Aorta (tissue), 5 donors: ENCODE results near the gene DEPP1. TPM values are rescaled to one million over a fixed set of nuclear protein-coding genes. Genes with fewer than 3 reads are reported as not detected.

Experiments
- ATAC-seq: fragments of 200-7000 bp; cut with Tn5 transposase; one replicate; pipeline ENCODE4 v1.9.1; 2022; ENCODE audit warnings: moderate library complexity; ENCODE audit not compliant: low FRiP score
- DNase-seq, 2 donors: peaks; one replicate each; pipeline ENCODE4 v3.0.0-alpha.2; 2020
- H3K27ac ChIP-seq, 2 donors: one replicate each; pipeline ENCODE4 v1.5.1; 2013; ENCODE audit warnings: low read length in 2 of 2, mild to moderate bottlenecking in 2 of 2, moderate library complexity in 2 of 2, control low read depth in 1 of 2, inconsistent platforms in 1 of 2, low read depth in 1 of 2
- H3K27me3 ChIP-seq, 2 donors: one replicate each; pipeline ENCODE4 v1.6.1; 2013; ENCODE audit warnings: control low read depth in 1 of 2, low read length in 1 of 2, mild to moderate bottlenecking in 1 of 2, moderate library complexity in 1 of 2; ENCODE audit not compliant: insufficient read depth in 2 of 2, control insufficient read depth in 1 of 2
- H3K36me3 ChIP-seq, 2 donors: one replicate each; pipeline ENCODE4 v1.6.1; 2013; ENCODE audit warnings: control low read depth in 1 of 2, low read length in 1 of 2, mild to moderate bottlenecking in 1 of 2; ENCODE audit not compliant: insufficient read depth in 2 of 2, control insufficient read depth in 1 of 2
- H3K4me1 ChIP-seq, 2 donors: one replicate each; pipeline ENCODE4 v1.6.1; 2013; ENCODE audit warnings: low read length in 2 of 2, control low read depth in 1 of 2, mild to moderate bottlenecking in 1 of 2, moderate library complexity in 1 of 2; ENCODE audit not compliant: insufficient read depth in 2 of 2, control insufficient read depth in 1 of 2
- H3K4me3 ChIP-seq, 2 donors: one replicate each; pipeline ENCODE4 v1.5.1; 2013; ENCODE audit warnings: low read length in 2 of 2, control low read depth in 1 of 2, mild to moderate bottlenecking in 1 of 2
- H3K9me3 ChIP-seq: one replicate; pipeline ENCODE4 v1.6.1; 2013; ENCODE audit warnings: mild to moderate bottlenecking, low read length; ENCODE audit not compliant: control insufficient read depth
- WGBS, 2 donors: extraction: QIAGEN DNeasy Blood & Tissue Kit; methylation state at CpG; one replicate each; pipeline ENCODE4 v1.1.7; 2013; 5-methylcytosine and 5-hydroxymethylcytosine counted together
- intact Hi-C, 2 donors: fragments of 100-400 bp; cut with DNase I; formaldehyde crosslinking; loops; one replicate each; pipeline versions ENCODE4 v1.14.2 to v1.15.0; 2022
- polyA plus RNA-seq, 2 donors: library from polyadenylated mRNA; stranded (reverse); fragments of 200-250 nt; gene quantifications; one replicate each; pipeline ENCODE4 v1.2.3, GENCODE V29; 2013
- total RNA-seq, 2 donors: library from RNA; stranded (reverse); fragmentation: NEBNext Ultra II Directional; extraction: Animal tissue kit (Norgen Biotek cat#: 25700); gene quantifications; one replicate each; pipeline ENCODE4 v1.2.1, GENCODE V29; 2021
- donor health status: healthy with polysubstance abuse.
- donor health status: Bipolar disorder and iron deficiency.
- donor health status: DM: no; HTN: no; CAD: no.
- donor health status: DM: no; HTN: no; CAD: no.
- donor health status: DM: yes; HTN: yes; CAD: no.

Gene DEPP1
- total and polyA plus RNA-seq, 4 donors: 55.2 to 492 (median 169) TPM

DNA sequence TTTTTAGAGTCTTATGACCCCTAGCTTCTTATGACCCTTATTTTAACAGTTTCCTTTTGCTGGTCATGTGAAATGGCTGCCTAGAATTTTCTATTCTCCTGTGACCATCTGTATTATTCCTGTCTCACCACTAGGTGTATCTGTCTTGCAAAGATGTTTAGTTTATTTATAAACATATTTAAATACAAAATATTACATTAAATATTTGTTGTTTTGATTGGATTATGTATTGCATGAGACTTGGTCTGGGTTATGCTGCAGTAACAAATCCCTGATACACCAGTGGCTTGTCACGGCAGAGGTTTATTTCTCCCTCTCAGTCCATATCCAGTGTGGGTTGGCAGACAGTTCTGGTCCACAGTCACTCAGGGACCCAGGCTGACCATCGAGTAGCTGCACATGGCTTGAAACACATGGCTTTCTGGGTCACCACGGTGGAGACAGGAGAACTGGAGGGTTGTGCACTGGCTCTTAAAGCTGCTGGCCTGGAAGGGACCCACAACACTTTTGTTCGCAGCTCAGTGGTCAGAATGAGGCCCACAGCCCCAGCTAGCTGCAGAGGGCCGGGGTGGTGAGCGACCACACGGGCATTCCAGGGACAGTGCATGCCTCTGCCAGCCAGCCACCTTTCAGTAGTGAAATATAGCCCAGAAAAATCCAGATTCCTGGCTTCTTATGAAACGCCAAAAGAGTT, 11.6 kb downstream of the DEPP1 start:
- DNase-seq: no peak
- intact Hi-C loops: no loop called here
- no peaks in the 10 kb centered on the region for H3K4me1 ChIP-seq

DNA sequence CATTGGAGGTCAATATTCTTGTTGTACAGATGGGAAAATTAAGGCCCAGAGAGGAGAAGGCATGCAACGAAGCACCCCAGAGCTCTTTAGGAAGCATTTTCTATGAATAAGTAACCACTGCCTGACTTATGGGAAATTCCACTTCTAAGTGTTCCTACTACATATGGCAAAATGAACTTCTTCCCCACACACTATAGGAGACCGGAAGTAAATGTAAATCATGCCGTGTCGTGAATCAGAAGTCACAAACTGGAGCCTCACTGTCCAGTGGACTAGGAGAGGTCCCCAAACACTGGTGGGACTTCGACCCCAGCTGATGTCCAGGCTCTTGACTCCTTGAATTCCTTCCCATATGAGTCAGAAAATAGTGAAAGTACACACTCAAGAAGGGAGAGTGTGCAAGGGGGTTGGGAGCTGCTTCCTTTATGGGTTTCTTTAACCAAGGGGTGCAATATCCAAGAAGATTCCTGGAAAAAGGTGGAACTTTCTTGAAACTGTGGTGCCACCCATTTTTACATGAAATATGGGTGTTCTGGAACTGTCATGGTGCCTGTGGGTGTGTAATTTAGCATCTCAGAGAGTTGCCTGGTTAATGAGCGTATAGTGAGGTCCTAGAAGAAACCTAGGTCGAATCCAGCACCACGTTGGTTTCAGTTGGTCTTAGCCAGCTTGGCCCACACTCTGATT, 12.3 kb downstream of the DEPP1 start:
- no peak overlapping the region for H3K27ac ChIP-seq
- H3K4me1 ChIP-seq: no peaks in the 10 kb centered on the region
- intact Hi-C loops: no loop called here
- no peak overlapping the region for H3K4me3 ChIP-seq
- no peaks in the 10 kb centered on the region for H3K36me3 ChIP-seq
- no peaks in the 10 kb centered on the region for H3K27me3 ChIP-seq
- DNase-seq: no peak
- no peak for ATAC-seq
- WGBS, 2 donors: 74 to 76% methylated on average over 8 of the region's 8 CpGs
- H3K9me3 ChIP-seq: no peaks in the 10 kb centered on the region

More for the DNA sequence above, 11.6 kb downstream of the DEPP1 start:
- Histone ChIP-seq H3K36me3 (peaks cover 0 to 4% of the 10 kb centered on the region in 2 donors), H3K27me3 (no peaks in the 10 kb centered on the region), H3K9me3 (no peaks in the 10 kb centered on the region), H3K27ac (no peak overlapping the region), H3K4me3 (no peak overlapping the region)
- ATAC-seq: no peak
- 66 to 67% methylated on average over 8 of the region's 8 CpGs for WGBS, 2 donors

DNA sequence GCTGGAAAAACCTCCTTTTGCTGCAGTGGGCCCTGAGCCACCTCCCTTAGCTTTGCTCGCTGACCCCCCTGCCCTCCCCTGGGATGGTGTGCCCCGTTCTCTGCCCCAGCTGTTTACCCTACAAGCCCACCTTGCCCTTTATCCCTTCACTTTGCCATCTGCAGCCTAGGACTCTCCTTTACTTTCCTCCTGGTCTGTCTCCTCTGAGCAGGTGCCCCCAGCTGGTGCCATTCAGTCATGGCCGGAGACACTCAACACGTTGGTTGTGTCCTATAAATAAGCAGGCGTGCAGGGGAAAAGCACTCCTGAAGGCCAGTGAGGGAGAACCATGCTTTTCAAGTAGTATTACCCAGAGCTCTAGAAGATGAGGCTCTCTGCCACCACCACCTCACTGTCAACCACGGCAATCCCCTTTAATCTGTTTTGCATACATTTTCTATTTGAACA, 12.9 kb downstream of the DEPP1 start:
- intact Hi-C loops: no loop called here
- Histone ChIP-seq H3K27ac (no peak overlapping the region), H3K4me3 (no peak overlapping the region), H3K9me3 (no peaks in the 10 kb centered on the region), H3K36me3 (no peaks in the 10 kb centered on the region), H3K4me1 (no peaks in the 10 kb centered on the region), H3K27me3 (no peaks in the 10 kb centered on the region)
- 88 to 89% methylated on average over 6 of the region's 6 CpGs for WGBS, 2 donors
- ATAC-seq (no peak), DNase-seq (no peak)

DNA sequence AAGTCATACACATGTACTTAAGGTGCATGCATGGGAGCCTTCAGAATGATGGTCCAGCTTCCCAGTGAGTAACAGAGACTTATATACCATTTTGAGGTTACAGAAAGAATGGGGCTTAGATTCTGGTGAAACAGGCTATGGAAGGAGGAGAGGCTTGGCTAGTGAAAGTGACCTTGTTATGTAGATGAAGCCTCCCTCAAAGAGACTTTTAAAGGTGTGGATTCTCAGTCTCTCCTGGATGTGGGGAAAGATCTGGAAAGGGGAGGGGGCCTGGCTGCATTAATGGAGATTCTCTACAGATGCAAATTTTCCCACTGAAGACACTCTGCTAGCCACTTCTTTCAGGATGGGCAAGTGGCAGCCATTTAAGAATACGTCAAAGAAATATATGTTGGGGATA, 13.5 kb downstream of the DEPP1 start:
- H3K36me3 ChIP-seq: no peaks in the 10 kb centered on the region
- no peak for DNase-seq
- no peaks in the 10 kb centered on the region for H3K4me1 ChIP-seq
- H3K4me3 ChIP-seq: no peak overlapping the region
- WGBS, 2 donors: 94 to 97% methylated on average over 1 of the region's 1 CpG
- no peak for ATAC-seq
- intact Hi-C loops: no loop called here
- no peaks in the 10 kb centered on the region for H3K9me3 ChIP-seq
- H3K27me3 ChIP-seq: no peaks in the 10 kb centered on the region
- H3K27ac ChIP-seq: no peak overlapping the region

DNA sequence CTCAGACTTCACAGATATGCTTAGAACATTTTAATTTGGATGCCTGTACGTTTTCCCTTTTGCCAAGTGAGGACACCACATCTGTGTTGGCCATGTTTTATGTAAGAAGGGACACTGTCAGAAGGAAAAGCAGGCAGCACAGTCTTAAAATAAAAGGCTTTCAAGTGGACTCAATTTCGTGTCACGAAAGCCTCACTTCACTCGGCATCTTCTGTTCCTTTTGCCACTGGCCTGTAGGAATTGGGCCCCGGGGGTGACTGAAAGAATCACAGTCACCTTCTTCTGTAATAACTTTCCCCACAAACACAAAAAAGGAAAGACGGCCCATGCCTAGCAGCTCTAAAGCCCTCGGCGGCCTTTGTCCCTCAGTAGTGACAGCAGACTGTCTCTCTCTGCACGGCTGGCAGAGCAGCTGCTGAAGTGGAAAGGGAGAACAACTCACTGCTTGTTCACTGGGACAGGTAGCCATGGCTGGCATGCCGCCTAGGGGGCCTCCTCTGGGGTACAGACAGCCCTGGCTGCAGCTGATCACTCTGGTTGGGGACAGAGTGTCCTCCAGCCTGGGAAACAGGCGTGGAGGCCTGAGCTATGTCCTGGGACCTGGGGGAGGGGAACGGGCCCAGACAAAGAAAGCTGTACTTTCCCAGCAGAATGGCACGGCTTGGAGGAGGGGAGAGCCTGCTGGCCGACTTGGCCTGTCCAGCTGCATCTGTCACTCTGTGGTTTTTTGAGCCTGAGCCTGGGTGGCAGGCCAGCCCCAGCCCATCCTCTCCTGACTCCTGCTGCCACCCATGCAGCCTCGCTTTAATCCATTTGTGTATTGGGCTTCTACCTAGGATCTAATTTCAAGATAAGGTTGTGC, 14.6 kb downstream of the DEPP1 start:
- intact Hi-C loops: no loop called here
- H3K4me3 ChIP-seq: no peak overlapping the region

DNA sequence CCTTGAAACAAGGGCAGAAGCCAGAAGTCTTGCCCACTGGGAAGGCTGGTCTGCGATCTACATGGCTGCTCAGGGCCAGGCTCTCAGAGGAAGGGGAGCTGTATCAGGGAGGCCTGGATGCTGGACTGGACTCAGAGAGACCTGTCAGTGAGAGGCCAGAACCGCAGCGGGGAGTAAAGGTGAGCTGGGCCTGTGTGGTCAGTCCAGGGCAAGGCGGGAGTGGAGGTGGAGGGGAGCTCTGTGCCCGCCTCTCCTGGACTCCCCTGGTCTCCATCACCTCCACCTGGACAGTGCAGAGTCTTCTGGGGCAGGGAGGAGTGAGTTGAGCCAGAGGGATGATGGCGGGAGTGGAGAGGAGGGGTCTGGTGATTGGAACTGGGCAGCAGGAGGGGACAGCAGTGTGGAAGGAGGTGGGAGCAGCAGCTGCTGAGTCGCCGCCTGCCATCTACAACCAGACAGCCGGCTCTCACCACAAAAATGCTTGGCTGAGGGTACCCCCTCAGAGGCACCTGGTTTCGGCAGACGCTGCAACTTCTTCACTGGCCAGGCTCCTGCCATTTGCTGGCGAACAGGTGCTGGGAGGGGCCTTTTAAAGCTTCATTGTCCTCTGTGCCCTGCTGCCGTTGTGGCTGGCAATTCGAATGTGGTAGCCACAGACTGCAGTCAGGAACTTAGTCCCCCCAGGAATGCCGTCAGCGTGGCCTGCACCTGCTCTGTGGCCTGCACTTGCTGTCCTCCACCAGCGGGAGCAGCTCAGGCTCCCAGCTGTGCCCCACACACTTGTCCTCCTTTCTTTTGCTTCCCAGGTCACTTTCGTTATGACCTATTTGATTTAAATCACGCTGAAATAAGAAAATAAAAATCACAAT, 15.5 kb downstream of the DEPP1 start:
- ATAC-seq: no peak
- intact Hi-C loops: no loop called here

More for the DNA sequence above, 14.6 kb downstream of the DEPP1 start:
- Histone ChIP-seq H3K27me3 (no peaks in the 10 kb centered on the region), H3K27ac (peak overlapping the region in 1 of 2 donors; percentile 81), H3K4me1 (no peaks in the 10 kb centered on the region), H3K9me3 (no peaks in the 10 kb centered on the region), H3K36me3 (no peaks in the 10 kb centered on the region)
- peak in 1 of 2 donors; percentile 88 for DNase-seq
- peak; percentile 42 for ATAC-seq
- 21 to 22% methylated on average over 15 of the region's 15 CpGs for WGBS, 2 donors

DNA sequence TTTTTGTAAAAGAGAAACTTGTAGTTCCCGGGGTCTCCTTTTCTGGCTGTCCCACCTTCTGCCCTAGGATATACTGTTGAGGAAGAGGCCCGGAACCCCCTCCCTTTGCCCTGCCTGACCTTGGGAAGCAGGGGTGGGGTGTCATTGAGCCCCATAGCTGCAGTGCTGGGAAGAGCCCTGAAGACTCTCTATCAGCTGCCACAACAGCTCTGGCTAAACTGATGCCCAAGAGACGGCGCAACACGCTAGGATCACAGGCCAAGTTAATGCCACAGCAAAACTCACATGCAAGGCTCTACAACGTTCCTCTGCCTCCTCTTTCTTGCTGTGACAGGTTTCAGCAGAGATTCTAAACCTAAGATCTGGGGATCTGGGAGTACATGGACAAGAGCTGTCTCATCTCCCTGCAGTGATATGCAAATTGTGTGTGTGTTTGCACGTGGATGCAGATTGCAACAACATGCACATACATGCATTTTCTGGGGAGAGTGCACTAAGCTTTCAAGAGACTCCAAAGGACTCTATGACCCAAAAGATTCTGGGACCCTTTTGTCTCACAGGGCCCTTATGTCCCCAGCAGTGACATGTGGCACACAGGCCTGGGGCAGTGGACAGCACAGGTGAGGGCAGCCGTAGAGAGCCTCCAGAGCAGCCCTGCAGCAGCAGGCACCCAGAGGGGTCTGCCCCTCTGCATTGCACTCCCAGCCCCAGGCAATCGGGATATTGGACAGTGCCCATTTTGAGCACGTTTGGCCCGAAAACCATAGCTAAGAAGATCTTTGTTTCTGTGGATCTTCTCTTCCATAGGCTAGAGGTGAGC, 16.5 kb downstream of the DEPP1 start:
- intact Hi-C loops: no loop called here
- 70 to 71% methylated on average over 11 of the region's 11 CpGs for WGBS, 2 donors
- ATAC-seq (no peak), DNase-seq (no peak)
- Histone ChIP-seq H3K4me3 (no peak overlapping the region), H3K4me1 (peaks cover 0 to 7% of the 10 kb centered on the region in 2 donors), H3K27me3 (no peaks in the 10 kb centered on the region), H3K27ac (no peak overlapping the region), H3K9me3 (no peaks in the 10 kb centered on the region), H3K36me3 (no peaks in the 10 kb centered on the region)

More for the DNA sequence above, 15.5 kb downstream of the DEPP1 start:
- H3K36me3 ChIP-seq: no peaks in the 10 kb centered on the region
- H3K27me3 ChIP-seq: no peaks in the 10 kb centered on the region
- peak in 1 of 2 donors; percentile 60 for DNase-seq
- peaks cover 0 to 3% of the 10 kb centered on the region in 2 donors for H3K4me1 ChIP-seq
- H3K9me3 ChIP-seq: no peaks in the 10 kb centered on the region
- H3K27ac ChIP-seq: peak overlapping the region in 1 of 2 donors; percentile 4
- WGBS, 2 donors: 78 to 83% methylated on average over 19 of the region's 19 CpGs
- H3K4me3 ChIP-seq: no peak overlapping the region
